Measurements from ENCODE around the gene FGF13.

The FGF13 gene

GRCh38 chrX:138711399-138712347 is at the start of gene FGF13:
Gene FGF13 (minus strand): TSS chrX:138711717. CDS start chrX:138711003, 714 bp downstream.
- peak; percentile 43 for DNase-seq (ENCODE audit: low spot score)

- DNase-seq (ENCODE audit: low spot score) = no peak
Measured at GRCh38 chrX:138759217-138759943, 47.9 kb upstream of the FGF13 start.

GRCh38 chrX:138756234-138756633 is 44.7 kb upstream of the FGF13 start:
- DNase-seq (ENCODE audit: low spot score) = peak; percentile 73

GRCh38 chrX:138754861-138755260 is 43.3 kb upstream of the FGF13 start:
- peak; percentile 62 for DNase-seq (ENCODE audit: low spot score)

GRCh38 chrX:138748480-138748879 is 37.0 kb upstream of the FGF13 start:
- peak; percentile 37 for DNase-seq (ENCODE audit: low spot score)

GRCh38 chrX:138745196-138745595 is 33.7 kb upstream of the FGF13 start:
- peak; percentile 53 for DNase-seq (ENCODE audit: low spot score)

- DNase-seq (ENCODE audit: low spot score) = no peak
Measured at GRCh38 chrX:138742217-138742616, 30.7 kb upstream of the FGF13 start.

GRCh38 chrX:138740341-138740740 is 28.8 kb upstream of the FGF13 start:
- no peak for DNase-seq (ENCODE audit: low spot score)

GRCh38 chrX:138723301-138723700 is 11.8 kb upstream of the FGF13 start:
- peak; percentile 16 for DNase-seq (ENCODE audit: low spot score)

- DNase-seq (ENCODE audit: low spot score) = no peak
Measured at GRCh38 chrX:138719396-138719795, 7.9 kb upstream of the FGF13 start.

- no peak for DNase-seq (ENCODE audit: low spot score)
Measured at GRCh38 chrX:138718941-138719340, 7.4 kb upstream of the FGF13 start.

GRCh38 chrX:138710866-138711341 is 613 bp downstream of the FGF13 start:
- no peak for DNase-seq (ENCODE audit: low spot score)

GRCh38 chrX:138709886-138710791 is 1.4 kb downstream of the FGF13 start:
- DNase-seq (ENCODE audit: low spot score) = no peak

- no peak for DNase-seq (ENCODE audit: low spot score)
Measured at GRCh38 chrX:138708268-138708667, 3.2 kb downstream of the FGF13 start.

GRCh38 chrX:138704596-138704995 is 6.9 kb downstream of the FGF13 start:
- DNase-seq (ENCODE audit: low spot score) = no peak

- no peak for DNase-seq (ENCODE audit: low spot score)
Measured at GRCh38 chrX:138704101-138704500, 7.4 kb downstream of the FGF13 start.

- DNase-seq (ENCODE audit: low spot score) = no peak
Measured at GRCh38 chrX:138692591-138692990, 18.9 kb downstream of the FGF13 start.

GRCh38 chrX:138691186-138691585 is 20.3 kb downstream of the FGF13 start:
- DNase-seq (ENCODE audit: low spot score) = no peak

GRCh38 chrX:138690591-138690990 is 20.9 kb downstream of the FGF13 start:
- no peak for DNase-seq (ENCODE audit: low spot score)

GRCh38 chrX:138683600-138683999 is 27.9 kb downstream of the FGF13 start:
- no peak for DNase-seq (ENCODE audit: low spot score)

- no peak for DNase-seq (ENCODE audit: low spot score)
Measured at GRCh38 chrX:138669693-138670092, 41.8 kb downstream of the FGF13 start.

- DNase-seq (ENCODE audit: low spot score) = no peak
Measured at GRCh38 chrX:138664466-138664865, 47.1 kb downstream of the FGF13 start.

Data from kidney tubule cell (primary cell).